ENCODE measurements around the gene OR8B3. TPM values are rescaled to one million over a fixed set of nuclear protein-coding genes. Genes with fewer than 3 reads are reported as not detected.

The OR8B3 gene
- total and polyA plus RNA-seq, 2 experiments from 2014 or later, result not detected

DNA sequence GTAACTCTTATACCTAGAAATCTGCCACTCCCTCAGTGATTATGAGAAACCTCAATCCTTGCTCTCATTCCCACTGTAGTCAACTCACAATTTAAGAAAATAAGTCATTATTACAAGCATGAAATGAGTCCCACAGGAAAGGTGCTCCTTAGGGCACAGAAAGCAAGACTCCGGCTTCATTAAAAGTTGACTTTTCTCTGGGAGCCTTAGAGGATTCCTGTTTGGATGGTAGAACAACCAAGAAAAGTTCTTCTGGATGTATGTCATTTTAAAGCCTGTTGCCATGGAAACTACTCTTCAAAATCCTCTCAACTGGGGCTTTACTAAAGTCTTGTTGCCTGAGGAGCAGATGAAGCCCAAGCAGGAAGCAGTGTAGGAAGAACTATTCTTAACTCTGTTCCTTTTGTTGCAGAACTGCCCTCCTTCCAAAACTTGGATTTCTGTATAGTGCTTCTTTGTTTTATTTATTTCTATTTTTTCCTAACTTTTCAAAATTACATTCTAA is 46.9 kb upstream of the OR8B3 start, which contains the start of gene OR8B8:
OR8B8 (minus strand) TSS at position 51 of the 505 bp plus-strand sequence. CDS start 4,611 bp downstream, outside the sequence.
- no peak for DNase-seq (ENCODE audit: low spot score)
- Histone ChIP-seq H3F3A (replicated peaks; ENCODE audit: low read depth) (no peaks in the 10 kb centered on the region), H3K4me1 (ENCODE audit: insufficient read depth) (no peaks in the 10 kb centered on the region), H3K27ac (ENCODE audit: low read depth) (no peak within 1 kb of the TSS), H3K79me2 (replicated peaks; ENCODE audit: insufficient read depth) (no peaks in the 10 kb centered on the region), H3K4me2 (no peak within 1 kb of the TSS), H3K9me2 (ENCODE audit: insufficient read depth) (0 out of 2 replicates have a peak, but pooled peaks cover under 1% of the 10 kb centered on the region), H2AFZ (no peak within 1 kb of the TSS), H3K36me3 (ENCODE audit: insufficient read depth) (no peaks in the 10 kb centered on the region), H4K20me1 (replicated peaks; ENCODE audit: insufficient read depth) (no peaks in the 10 kb centered on the region), H3K27me3 (ENCODE audit: insufficient read depth) (no peaks in the 10 kb centered on the region), H3K4me3 (no peak within 1 kb of the TSS)
- Mint-ChIP-seq H3K27ac (no peak within 1 kb of the TSS), H3K9me3 (no peaks in the 10 kb centered on the region), H3K27me3 (ENCODE audit: insufficient read depth, low read depth, poor library complexity) (no peaks in the 10 kb centered on the region), H3K4me1 (no peaks in the 10 kb centered on the region), H3K4me3 (no peak within 1 kb of the TSS), H3K36me3 (ENCODE audit: low read depth) (no peaks in the 10 kb centered on the region)
- no peak for ATAC-seq
- TF ChIP-seq NANOG (IDR thresholded peaks at IDR 0.05; ENCODE audit: borderline replicate concordance) (no peak), EZH2 (IDR thresholded peaks at IDR 0.05; ENCODE audit: low read depth, unreplicated experiment) (no peak), CREB1 (CRISPR knock-in tag; IDR thresholded peaks at IDR 0.05; ENCODE audit: low read depth) (no peak), EZH2phosphoT487 (IDR thresholded peaks at IDR 0.05; ENCODE audit: unreplicated experiment) (no peak), JUNB (IDR thresholded peaks at IDR 0.05; ENCODE audit: unreplicated experiment) (no peak), ZNF331 (CRISPR knock-in tag; IDR thresholded peaks at IDR 0.05; ENCODE audit: low read depth) (no peak), STAT1 (IDR thresholded peaks at IDR 0.05; ENCODE audit: unreplicated experiment) (no peak), ETS1 (IDR thresholded peaks at IDR 0.05) (no peak), ZNF114 (CRISPR knock-in tag; IDR thresholded peaks at IDR 0.05) (no peak), POLR2AphosphoS5 (IDR thresholded peaks at IDR 0.05; ENCODE audit: low read depth) (no peak)
- TF ChIP-seq, protein P1, sequence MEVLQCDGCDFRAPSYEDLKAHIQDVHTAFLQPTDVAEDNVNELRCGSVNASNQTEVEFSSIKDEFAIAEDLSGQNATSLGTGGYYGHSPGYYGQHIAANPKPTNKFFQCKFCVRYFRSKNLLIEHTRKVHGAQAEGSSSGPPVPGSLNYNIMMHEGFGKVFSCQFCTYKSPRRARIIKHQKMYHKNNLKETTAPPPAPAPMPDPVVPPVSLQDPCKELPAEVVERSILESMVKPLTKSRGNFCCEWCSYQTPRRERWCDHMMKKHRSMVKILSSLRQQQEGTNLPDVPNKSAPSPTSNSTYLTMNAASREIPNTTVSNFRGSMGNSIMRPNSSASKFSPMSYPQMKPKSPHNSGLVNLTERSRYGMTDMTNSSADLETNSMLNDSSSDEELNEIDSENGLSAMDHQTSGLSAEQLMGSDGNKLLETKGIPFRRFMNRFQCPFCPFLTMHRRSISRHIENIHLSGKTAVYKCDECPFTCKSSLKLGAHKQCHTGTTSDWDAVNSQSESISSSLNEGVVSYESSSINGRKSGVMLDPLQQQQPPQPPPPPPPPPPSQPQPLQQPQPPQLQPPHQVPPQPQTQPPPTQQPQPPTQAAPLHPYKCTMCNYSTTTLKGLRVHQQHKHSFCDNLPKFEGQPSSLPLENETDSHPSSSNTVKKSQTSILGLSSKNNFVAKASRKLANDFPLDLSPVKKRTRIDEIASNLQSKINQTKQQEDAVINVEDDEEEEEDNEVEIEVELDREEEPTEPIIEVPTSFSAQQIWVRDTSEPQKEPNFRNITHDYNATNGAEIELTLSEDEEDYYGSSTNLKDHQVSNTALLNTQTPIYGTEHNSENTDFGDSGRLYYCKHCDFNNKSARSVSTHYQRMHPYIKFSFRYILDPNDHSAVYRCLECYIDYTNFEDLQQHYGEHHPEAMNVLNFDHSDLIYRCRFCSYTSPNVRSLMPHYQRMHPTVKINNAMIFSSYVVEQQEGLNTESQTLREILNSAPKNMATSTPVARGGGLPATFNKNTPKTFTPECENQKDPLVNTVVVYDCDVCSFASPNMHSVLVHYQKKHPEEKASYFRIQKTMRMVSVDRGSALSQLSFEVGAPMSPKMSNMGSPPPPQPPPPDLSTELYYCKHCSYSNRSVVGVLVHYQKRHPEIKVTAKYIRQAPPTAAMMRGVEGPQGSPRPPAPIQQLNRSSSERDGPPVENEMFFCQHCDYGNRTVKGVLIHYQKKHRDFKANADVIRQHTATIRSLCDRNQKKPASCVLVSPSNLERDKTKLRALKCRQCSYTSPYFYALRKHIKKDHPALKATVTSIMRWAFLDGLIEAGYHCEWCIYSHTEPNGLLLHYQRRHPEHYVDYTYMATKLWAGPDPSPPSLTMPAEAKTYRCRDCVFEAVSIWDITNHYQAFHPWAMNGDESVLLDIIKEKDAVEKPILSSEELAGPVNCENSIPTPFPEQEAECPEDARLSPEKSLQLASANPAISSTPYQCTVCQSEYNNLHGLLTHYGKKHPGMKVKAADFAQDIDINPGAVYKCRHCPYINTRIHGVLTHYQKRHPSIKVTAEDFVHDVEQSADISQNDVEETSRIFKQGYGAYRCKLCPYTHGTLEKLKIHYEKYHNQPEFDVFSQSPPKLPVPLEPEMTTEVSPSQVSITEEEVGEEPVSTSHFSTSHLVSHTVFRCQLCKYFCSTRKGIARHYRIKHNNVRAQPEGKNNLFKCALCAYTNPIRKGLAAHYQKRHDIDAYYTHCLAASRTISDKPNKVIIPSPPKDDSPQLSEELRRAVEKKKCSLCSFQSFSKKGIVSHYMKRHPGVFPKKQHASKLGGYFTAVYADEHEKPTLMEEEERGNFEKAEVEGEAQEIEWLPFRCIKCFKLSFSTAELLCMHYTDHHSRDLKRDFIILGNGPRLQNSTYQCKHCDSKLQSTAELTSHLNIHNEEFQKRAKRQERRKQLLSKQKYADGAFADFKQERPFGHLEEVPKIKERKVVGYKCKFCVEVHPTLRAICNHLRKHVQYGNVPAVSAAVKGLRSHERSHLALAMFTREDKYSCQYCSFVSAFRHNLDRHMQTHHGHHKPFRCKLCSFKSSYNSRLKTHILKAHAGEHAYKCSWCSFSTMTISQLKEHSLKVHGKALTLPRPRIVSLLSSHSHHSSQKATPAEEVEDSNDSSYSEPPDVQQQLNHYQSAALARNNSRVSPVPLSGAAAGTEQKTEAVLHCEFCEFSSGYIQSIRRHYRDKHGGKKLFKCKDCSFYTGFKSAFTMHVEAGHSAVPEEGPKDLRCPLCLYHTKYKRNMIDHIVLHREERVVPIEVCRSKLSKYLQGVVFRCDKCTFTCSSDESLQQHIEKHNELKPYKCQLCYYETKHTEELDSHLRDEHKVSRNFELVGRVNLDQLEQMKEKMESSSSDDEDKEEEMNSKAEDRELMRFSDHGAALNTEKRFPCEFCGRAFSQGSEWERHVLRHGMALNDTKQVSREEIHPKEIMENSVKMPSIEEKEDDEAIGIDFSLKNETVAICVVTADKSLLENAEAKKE (CRISPR knock-in tag; IDR thresholded peaks at IDR 0.05), result no peak
- TF ChIP-seq, protein P2, sequence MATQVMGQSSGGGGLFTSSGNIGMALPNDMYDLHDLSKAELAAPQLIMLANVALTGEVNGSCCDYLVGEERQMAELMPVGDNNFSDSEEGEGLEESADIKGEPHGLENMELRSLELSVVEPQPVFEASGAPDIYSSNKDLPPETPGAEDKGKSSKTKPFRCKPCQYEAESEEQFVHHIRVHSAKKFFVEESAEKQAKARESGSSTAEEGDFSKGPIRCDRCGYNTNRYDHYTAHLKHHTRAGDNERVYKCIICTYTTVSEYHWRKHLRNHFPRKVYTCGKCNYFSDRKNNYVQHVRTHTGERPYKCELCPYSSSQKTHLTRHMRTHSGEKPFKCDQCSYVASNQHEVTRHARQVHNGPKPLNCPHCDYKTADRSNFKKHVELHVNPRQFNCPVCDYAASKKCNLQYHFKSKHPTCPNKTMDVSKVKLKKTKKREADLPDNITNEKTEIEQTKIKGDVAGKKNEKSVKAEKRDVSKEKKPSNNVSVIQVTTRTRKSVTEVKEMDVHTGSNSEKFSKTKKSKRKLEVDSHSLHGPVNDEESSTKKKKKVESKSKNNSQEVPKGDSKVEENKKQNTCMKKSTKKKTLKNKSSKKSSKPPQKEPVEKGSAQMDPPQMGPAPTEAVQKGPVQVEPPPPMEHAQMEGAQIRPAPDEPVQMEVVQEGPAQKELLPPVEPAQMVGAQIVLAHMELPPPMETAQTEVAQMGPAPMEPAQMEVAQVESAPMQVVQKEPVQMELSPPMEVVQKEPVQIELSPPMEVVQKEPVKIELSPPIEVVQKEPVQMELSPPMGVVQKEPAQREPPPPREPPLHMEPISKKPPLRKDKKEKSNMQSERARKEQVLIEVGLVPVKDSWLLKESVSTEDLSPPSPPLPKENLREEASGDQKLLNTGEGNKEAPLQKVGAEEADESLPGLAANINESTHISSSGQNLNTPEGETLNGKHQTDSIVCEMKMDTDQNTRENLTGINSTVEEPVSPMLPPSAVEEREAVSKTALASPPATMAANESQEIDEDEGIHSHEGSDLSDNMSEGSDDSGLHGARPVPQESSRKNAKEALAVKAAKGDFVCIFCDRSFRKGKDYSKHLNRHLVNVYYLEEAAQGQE (IDR thresholded peaks at IDR 0.05; ENCODE audit: unreplicated experiment), result no peak
- TF ChIP-seq, protein P3, sequence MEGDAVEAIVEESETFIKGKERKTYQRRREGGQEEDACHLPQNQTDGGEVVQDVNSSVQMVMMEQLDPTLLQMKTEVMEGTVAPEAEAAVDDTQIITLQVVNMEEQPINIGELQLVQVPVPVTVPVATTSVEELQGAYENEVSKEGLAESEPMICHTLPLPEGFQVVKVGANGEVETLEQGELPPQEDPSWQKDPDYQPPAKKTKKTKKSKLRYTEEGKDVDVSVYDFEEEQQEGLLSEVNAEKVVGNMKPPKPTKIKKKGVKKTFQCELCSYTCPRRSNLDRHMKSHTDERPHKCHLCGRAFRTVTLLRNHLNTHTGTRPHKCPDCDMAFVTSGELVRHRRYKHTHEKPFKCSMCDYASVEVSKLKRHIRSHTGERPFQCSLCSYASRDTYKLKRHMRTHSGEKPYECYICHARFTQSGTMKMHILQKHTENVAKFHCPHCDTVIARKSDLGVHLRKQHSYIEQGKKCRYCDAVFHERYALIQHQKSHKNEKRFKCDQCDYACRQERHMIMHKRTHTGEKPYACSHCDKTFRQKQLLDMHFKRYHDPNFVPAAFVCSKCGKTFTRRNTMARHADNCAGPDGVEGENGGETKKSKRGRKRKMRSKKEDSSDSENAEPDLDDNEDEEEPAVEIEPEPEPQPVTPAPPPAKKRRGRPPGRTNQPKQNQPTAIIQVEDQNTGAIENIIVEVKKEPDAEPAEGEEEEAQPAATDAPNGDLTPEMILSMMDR (conservative IDR thresholded peaks at IDR 0.05; ENCODE audit: low read depth in 2 of 2), result no peak

Data from GM23338 (cell line).